ENCODE results near the gene NOTCH2. TPM values are rescaled to one million over a fixed set of nuclear protein-coding genes. Genes with fewer than 3 reads are reported as not detected.

NOTCH2 gene
- total RNA-seq, 1 donor from 2014 or later, result 61.6 TPM

DNA sequence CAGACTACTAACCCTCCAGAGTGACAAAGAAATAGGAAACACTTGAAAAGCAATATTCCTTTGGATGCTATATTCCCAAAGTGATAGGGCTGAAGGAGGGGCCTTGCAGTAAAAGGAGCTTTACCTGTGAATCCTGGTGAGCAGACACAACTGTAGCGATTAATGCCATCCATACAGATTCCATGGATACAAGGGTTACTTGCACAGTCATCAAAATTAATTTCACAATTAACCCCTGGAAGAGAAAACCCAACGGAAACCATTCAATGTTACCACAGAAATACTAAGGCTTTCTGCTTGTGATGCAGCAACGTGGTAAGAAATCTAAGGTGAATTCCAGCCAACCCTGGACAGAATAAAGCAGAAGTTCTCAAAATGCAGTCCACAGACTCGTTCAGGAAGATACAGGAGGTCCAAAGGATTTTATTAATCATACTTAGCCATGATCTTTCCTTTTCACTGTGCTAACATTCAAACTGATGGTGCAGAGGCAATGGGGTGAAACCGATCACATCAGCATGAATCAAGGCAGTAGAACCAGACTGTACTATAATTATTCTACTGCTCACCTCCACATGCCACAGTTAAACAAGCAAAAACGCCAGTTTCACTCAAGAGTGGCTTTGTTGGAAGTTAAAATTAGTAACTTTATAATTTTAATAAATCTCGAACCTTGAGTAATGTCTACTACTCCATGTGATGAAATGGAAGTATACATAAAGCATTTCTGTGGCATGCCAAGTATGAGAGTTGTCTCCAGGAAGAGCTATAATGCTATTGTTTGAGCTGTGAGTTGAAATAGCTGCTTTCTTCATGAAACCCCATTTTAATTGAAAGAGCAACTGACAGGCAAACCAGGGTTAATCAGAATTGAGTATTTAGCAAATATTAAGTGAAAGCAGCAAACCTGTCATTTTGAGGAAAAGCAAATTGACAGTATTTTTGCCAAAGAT, 109.9 kb downstream of the NOTCH2 start:
- no peaks in the 10 kb centered on the region for H3K27me3 ChIP-seq (ENCODE audit: control insufficient read depth, insufficient read depth, low read length)
- peaks cover 20% of the 10 kb centered on the region for H3K36me3 ChIP-seq (ENCODE audit: control insufficient read depth, insufficient read depth, low read length)
- TF ChIP-seq, protein P1, sequence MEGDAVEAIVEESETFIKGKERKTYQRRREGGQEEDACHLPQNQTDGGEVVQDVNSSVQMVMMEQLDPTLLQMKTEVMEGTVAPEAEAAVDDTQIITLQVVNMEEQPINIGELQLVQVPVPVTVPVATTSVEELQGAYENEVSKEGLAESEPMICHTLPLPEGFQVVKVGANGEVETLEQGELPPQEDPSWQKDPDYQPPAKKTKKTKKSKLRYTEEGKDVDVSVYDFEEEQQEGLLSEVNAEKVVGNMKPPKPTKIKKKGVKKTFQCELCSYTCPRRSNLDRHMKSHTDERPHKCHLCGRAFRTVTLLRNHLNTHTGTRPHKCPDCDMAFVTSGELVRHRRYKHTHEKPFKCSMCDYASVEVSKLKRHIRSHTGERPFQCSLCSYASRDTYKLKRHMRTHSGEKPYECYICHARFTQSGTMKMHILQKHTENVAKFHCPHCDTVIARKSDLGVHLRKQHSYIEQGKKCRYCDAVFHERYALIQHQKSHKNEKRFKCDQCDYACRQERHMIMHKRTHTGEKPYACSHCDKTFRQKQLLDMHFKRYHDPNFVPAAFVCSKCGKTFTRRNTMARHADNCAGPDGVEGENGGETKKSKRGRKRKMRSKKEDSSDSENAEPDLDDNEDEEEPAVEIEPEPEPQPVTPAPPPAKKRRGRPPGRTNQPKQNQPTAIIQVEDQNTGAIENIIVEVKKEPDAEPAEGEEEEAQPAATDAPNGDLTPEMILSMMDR (IDR thresholded peaks at IDR 0.05; ENCODE audit: insufficient read depth, low read length, severe bottlenecking), result no peak
- DNase-seq (ENCODE audit: low read depth), result no peak
- no peak for FAIRE-seq
- H3K4me3 ChIP-seq (ENCODE audit: low read depth, low read length), result no peak overlapping the region

DNA sequence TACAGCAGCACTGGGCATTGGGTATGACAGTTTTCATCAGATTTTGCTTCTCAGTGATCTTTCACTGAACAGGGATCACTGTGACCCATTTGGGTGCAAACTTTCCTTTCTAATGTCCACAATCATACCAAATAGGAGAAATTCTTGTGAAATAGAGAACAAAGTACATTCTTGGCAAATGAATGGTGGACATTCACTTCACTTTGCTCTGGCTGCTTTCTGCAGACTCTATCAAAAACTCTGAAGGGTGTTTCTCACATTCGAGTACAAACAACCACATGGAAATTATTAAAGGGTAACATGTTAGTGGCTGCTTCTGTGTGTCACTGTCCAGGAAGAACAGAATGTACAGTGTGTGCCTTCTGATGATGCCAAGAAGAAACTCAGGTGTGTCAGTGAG, 111.2 kb downstream of the NOTCH2 start:
- no peak overlapping the region for H3K4me3 ChIP-seq (ENCODE audit: low read depth, low read length)
- no peaks in the 10 kb centered on the region for H3K27me3 ChIP-seq (ENCODE audit: control insufficient read depth, insufficient read depth, low read length)
- DNase-seq (ENCODE audit: low read depth) (no peak), FAIRE-seq (no peak)
- peaks cover 20% of the 10 kb centered on the region for H3K36me3 ChIP-seq (ENCODE audit: control insufficient read depth, insufficient read depth, low read length)
- TF ChIP-seq, protein P1 (IDR thresholded peaks at IDR 0.05; ENCODE audit: insufficient read depth, low read length, severe bottlenecking), result no peak

DNA sequence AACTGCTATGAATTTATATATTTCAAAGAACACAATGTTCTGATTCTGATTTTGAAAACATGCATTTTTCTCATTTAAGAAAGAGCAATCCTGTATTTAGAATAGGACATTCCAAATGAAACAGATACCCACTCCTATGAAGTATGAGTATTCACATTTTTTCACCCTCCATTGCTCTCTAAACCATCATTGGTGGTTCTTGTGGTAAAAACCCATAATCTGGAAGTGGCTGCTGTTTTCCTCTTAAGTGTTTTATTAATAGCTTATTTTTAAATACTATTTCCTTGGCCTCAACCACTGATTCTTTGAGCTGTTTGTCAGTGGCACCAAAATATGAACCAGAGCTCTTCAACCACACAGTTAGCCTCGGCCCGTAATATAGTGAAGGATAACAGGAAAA, 113.2 kb downstream of the NOTCH2 start:
- no peak overlapping the region for H3K4me3 ChIP-seq (ENCODE audit: low read depth, low read length)
- peaks cover 21% of the 10 kb centered on the region for H3K36me3 ChIP-seq (ENCODE audit: control insufficient read depth, insufficient read depth, low read length)
- no peak for DNase-seq (ENCODE audit: low read depth)
- no peak for FAIRE-seq
- TF ChIP-seq, protein P1 (IDR thresholded peaks at IDR 0.05; ENCODE audit: insufficient read depth, low read length, severe bottlenecking), result no peak
- H3K27me3 ChIP-seq (ENCODE audit: control insufficient read depth, insufficient read depth, low read length), result no peaks in the 10 kb centered on the region

DNA sequence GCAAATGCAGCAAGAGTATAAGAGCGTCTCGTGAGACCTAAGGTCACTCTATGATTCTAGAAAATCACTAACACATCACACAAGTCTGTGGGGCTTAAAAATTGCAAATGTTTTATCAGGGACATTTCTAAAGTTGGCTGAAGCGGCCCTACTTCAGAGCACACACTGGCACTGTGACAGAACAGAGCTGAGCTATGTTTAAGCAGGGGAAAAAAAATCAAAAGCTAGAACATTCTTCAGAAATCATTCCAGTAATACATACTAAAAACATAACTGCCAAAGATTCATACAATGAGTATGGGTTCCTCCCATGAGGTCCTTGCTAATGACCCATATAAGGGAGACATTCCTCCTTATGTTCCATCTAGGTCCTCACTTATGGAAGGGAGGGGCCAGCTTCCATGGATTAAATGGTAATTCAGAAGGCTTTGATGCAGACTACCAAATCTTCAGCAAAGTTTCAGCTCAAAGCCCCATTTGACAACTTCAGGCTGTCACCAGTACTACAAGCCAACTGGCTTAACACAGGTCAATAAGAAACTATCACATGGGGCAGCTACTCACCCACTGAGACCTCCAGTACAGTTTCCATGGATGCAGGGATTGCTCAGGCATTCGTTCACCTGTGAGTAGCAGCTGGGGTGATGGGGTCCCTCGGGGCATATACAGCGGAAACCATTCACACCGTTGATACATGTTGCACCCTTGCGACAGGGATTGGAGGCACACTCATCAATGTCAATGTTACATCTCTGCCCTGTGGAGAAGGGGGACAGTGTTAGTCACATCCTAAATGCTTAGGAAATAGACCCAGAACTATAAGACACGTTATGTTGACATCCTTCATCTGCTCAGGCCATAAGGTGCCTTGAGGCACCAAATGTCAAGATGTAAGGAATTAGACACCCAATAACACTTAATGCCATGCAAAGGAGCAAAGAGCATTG, 114.7 kb downstream of the NOTCH2 start:
- no peak overlapping the region for H3K4me3 ChIP-seq (ENCODE audit: low read depth, low read length)
- TF ChIP-seq, protein P1 (IDR thresholded peaks at IDR 0.05; ENCODE audit: insufficient read depth, low read length, severe bottlenecking), result no peak
- peaks cover 22% of the 10 kb centered on the region for H3K36me3 ChIP-seq (ENCODE audit: control insufficient read depth, insufficient read depth, low read length)
- H3K27me3 ChIP-seq (ENCODE audit: control insufficient read depth, insufficient read depth, low read length), result no peaks in the 10 kb centered on the region
- FAIRE-seq, result no peak
- no peak for DNase-seq (ENCODE audit: low read depth)

DNA sequence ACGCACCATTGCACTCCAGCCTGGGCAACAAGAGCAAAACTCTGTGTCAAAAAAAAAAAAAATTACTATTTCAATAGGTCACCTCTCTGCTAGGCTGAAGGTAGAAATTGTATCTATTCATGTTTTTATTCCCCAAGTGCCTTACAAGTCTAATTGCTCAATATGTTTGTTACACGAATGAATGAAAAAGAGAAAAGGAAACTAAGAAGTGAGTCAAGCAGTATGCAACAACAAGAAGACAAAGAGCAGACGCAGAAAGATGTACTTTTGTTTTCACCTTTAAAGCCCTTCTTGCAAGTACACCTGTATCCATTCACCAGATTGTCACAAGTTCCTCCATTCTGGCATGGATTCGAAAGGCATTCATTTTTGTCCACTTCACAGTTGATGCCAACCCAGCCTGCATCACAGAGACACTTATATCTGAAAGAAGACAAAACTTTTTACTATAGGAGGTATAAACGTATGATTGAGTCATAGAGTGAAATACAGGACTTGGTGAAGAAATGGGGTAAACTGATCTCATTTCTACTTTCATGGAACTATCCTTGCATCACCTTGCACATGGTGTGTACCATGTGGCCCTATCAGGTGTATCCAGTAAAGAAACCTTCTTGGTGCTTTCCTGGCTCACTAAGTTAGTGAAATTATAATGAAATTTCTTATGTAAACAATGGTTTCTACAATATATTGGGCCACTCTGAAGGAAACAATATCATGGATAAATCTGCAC, 116.0 kb downstream of the NOTCH2 start:
- FAIRE-seq, result no peak
- Histone ChIP-seq H3K27me3 (ENCODE audit: control insufficient read depth, insufficient read depth, low read length) (no peaks in the 10 kb centered on the region), H3K36me3 (ENCODE audit: control insufficient read depth, insufficient read depth, low read length) (peaks cover 23% of the 10 kb centered on the region), H3K4me3 (ENCODE audit: low read depth, low read length) (no peak overlapping the region)
- DNase-seq (ENCODE audit: low read depth), result no peak
- TF ChIP-seq, protein P1 (IDR thresholded peaks at IDR 0.05; ENCODE audit: insufficient read depth, low read length, severe bottlenecking), result no peak

Data from bronchial epithelial cell (primary cell).